Testis (tissue), 3 donors: ENCODE results near the gene BTBD2. TPM values are rescaled to one million over a fixed set of nuclear protein-coding genes. Genes with fewer than 3 reads are reported as not detected.
A peak's percentile ranks its signal among the peaks of the same experiment; 100 is the strongest.
"Not testable (repeated sequence)": the region's sequence is repeated elsewhere in the genome, so short reads cannot be mapped to it uniquely, and the experiment has no call there.

ENCODE experiments used
- DNase-seq: peaks from one replicate; pipeline ENCODE4 v3.0.0-alpha.2; 2019
- H3K27ac ChIP-seq, 2 donors: fragments of 200-600 bp; sonication (generic); one replicate each; pipeline ENCODE4 v1.5.1; 2019
- H3K27me3 ChIP-seq: fragments of 200-600 bp; sonication (generic); one replicate; pipeline ENCODE4 v1.5.1; 2019
- H3K36me3 ChIP-seq: fragments of 200-600 bp; sonication (generic); one replicate; pipeline ENCODE4 v1.5.1; 2017; ENCODE audit warnings: low read depth; ENCODE audit errors: missing control alignments
- H3K4me1 ChIP-seq: fragments of 200-600 bp; sonication (generic); one replicate; pipeline ENCODE4 v1.5.1; 2019
- H3K4me3 ChIP-seq, 2 donors: fragments of 200-600 bp; sonication (generic); one replicate each; pipeline ENCODE4 v1.5.1; 2017 to 2019
- H3K9me3 ChIP-seq: fragments of 200-600 bp; sonication (generic); one replicate; pipeline ENCODE4 v1.5.1; 2017
- CTCF ChIP-seq, 3 experiments: fragments of 450-650 bp in 2 of 3; fragments of 200-600 bp in 1 of 3; sonication (generic) in 1 of 3; IDR thresholded peaks; one replicate each; pipeline ENCODE4 v1.5.1; 2016 to 2019; ENCODE audit warnings: antibody characterized with exemption in 3 of 3, mild to moderate bottlenecking in 2 of 3, moderate library complexity in 1 of 3
- POLR2A ChIP-seq: fragments of 450-650 bp; IDR thresholded peaks from one replicate; pipeline ENCODE4 v1.6.1; 2017; ENCODE audit warnings: antibody characterized with exemption, mild to moderate bottlenecking, moderate library complexity
- WGBS, 2 donors: methylation state at CpG; one replicate each; pipeline ENCODE4 v1.1.5; 2018; 5-methylcytosine and 5-hydroxymethylcytosine counted together
- intact Hi-C: fragments of 100-400 bp; cut with DNase I; formaldehyde crosslinking; loops from one replicate; pipeline ENCODE4 v1.15.1; 2023; ENCODE audit warnings: low total_unique reads
- polyA plus RNA-seq: library from polyadenylated mRNA; stranded (reverse); fragments of 350-450 nt; fragmentation: Illumina TruSeq; extraction: RNeasy Lipid Tissue Mini Kit (QIAGEN cat#74804); gene quantifications from one replicate; pipeline ENCODE4 v1.2.3, GENCODE V29; 2014; ENCODE audit warnings: low read depth, low replicate concordance; ENCODE audit not compliant: insufficient read depth
- total RNA-seq, 2 donors: library from RNA; depleted of rRNA; stranded (reverse); fragments of >200 nt; gene quantifications; one replicate each; pipeline ENCODE4 v1.2.3, GENCODE V29; 2016

The BTBD2 gene
- total and polyA plus RNA-seq, 3 donors from 2014 or later = 43.2 to 117 (median 61.1) TPM

DNA sequence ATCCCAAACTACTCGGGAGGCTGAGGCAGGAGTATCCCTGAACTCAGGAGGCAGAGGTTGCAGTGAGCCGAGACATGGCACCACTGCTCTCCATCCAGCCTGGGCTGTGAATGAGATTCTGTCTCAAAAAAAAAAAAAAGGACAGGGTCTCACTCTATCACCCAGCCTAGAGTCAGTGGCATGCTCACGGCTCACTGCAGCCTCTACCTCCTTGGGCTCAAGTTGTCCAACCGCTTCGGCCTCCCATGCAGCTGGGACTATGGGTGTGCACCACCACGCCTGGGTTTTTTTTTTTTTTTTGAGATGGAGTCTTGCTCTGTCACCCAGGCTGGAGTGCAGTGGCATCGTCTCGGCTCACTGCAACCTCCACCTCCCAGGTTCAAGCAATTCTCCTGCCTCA lies 20.9 kb upstream of the BTBD2 start:
- Histone ChIP-seq H3K4me3 (no peak overlapping the region), H3K36me3 (no peaks in the 10 kb centered on the region), H3K27me3 (no peaks in the 10 kb centered on the region), H3K9me3 (no peaks in the 10 kb centered on the region), H3K4me1 (peaks cover 45% of the 10 kb centered on the region), H3K27ac (no peak overlapping the region)
- TF ChIP-seq POLR2A (no peak), CTCF (IDR thresholded peaks at IDR 0.05) (no peak)
- 78 to 82% methylated on average over 8 of the region's 8 CpGs for WGBS, 2 donors
- intact Hi-C loops = no loop called here
- no peak for DNase-seq

DNA sequence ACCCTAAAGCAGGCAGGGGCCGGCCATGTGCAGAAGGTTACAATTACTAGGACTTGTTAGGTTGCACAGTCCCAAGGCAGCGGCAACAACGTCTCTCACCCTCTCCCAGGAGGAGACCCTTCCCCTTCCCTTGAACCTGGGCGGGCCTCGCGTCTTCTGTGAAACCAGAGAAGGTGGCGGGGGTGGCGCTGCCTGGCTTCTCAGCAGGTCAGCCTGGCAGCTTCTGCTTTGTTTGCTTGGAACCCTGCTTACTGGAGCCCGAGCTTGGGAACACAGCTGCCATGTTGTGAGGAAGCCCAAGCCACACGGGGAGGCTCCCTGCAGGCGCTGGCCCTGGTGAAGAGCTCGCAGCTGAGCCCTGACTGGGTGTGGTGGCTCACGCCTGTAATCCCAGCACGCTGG lies 20.1 kb upstream of the BTBD2 start:
- Histone ChIP-seq H3K27me3 (no peaks in the 10 kb centered on the region), H3K9me3 (no peaks in the 10 kb centered on the region), H3K4me1 (peaks cover 39% of the 10 kb centered on the region), H3K4me3 (peak overlapping the region in 1 of 2 donors; percentile 20), H3K36me3 (no peaks in the 10 kb centered on the region), H3K27ac (no peak overlapping the region)
- WGBS, 2 donors = 63 to 100% methylated on average over 1 to 14 of the region's 14 CpGs
- intact Hi-C loops = no loop called here
- TF ChIP-seq POLR2A (no peak), CTCF (IDR thresholded peaks at IDR 0.05) (no peak)
- no peak for DNase-seq

GRCh38 chr19:2034729-2035589 lies 19.4 kb upstream of the BTBD2 start:
- H3K36me3 ChIP-seq = no peaks in the 10 kb centered on the region
- peaks cover 33% of the 10 kb centered on the region for H3K4me1 ChIP-seq
- WGBS, 2 donors = 43 to 44% methylated on average over 31 to 34 of the region's 34 CpGs
- no peak for TF ChIP-seq POLR2A
- no peak for TF ChIP-seq CTCF (IDR thresholded peaks at IDR 0.05)
- intact Hi-C loops = no loop called here
- no peaks in the 10 kb centered on the region for H3K9me3 ChIP-seq
- no peak overlapping the region for H3K27ac ChIP-seq
- no peaks in the 10 kb centered on the region for H3K27me3 ChIP-seq
- H3K4me3 ChIP-seq = peak overlapping the region in 1 of 2 donors; percentile 20
- peak; percentile 67 for DNase-seq

- H3K4me1 ChIP-seq = peaks cover 27% of the 10 kb centered on the region
- H3K27ac ChIP-seq, intact Hi-C loops: not testable (repeated sequence)
Observed at GRCh38 chr19:2034253-2034652, 18.7 kb upstream of the BTBD2 start.

GRCh38 chr19:2033825-2034159 lies 18.3 kb upstream of the BTBD2 start:
- Histone ChIP-seq H3K9me3 (no peaks in the 10 kb centered on the region), H3K27me3 (no peaks in the 10 kb centered on the region), H3K4me1 (peaks cover 22% of the 10 kb centered on the region), H3K27ac (no peak overlapping the region), H3K36me3 (no peaks in the 10 kb centered on the region), H3K4me3 (no peak overlapping the region)
- intact Hi-C loops = no loop called here
- TF ChIP-seq CTCF (IDR thresholded peaks at IDR 0.05) (no peak), POLR2A (no peak)
- no peak for DNase-seq
- WGBS, 2 donors = 56 to 66% methylated on average over 5 to 7 of the region's 9 CpGs

More at GRCh38 chr19:2034253-2034652, 18.7 kb upstream of the BTBD2 start:
- not testable (repeated sequence) for H3K36me3 ChIP-seq, H3K4me3 ChIP-seq, DNase-seq, H3K27me3 ChIP-seq, H3K9me3 ChIP-seq
- 71 to 76% methylated on average over 15 of the region's 15 CpGs for WGBS, 2 donors
